GM12878 (cell line): ENCODE results near the gene MAGIX. TPM values are rescaled to one million over a fixed set of nuclear protein-coding genes. Genes with fewer than 3 reads are reported as not detected.

ENCODE experiments used
- CBFB ChIP-seq: IDR thresholded peaks from 2 replicates; pipeline ENCODE4 v1.6.1; 2016; ENCODE audit warnings: antibody characterized with exemption, low read depth
- CHD4 ChIP-seq: fragments of 200-600 bp; sonication (generic); IDR thresholded peaks from 2 replicates; pipeline ENCODE4 v1.6.1; 2016; ENCODE audit warnings: mild to moderate bottlenecking
- CREM ChIP-seq: IDR thresholded peaks from 2 replicates; pipeline ENCODE4 v1.6.1; 2014; ENCODE audit warnings: antibody characterized with exemption, low read depth
- EED ChIP-seq: sonication (generic); IDR thresholded peaks from 2 replicates; pipeline ENCODE4 v1.6.1; 2016; ENCODE audit warnings: antibody characterized with exemption, low read depth
- FOXK2 ChIP-seq: fragments of 450-650 bp; IDR thresholded peaks from 2 replicates; pipeline ENCODE4 v1.6.1; 2017; ENCODE audit warnings: mild to moderate bottlenecking, moderate library complexity
- GABPA ChIP-seq: IDR thresholded peaks from 2 replicates; pipeline ENCODE4 v1.6.1; 2014; ENCODE audit warnings: antibody characterized with exemption, low read depth, mild to moderate bottlenecking, inconsistent platforms
- HDGF ChIP-seq: fragments of 450-650 bp; IDR thresholded peaks from 2 replicates; pipeline ENCODE4 v1.6.1; 2016; ENCODE audit warnings: antibody characterized with exemption
- IKZF1 ChIP-seq: fragments of 450-650 bp; conservative IDR thresholded peaks from 2 replicates; pipeline ENCODE4 v1.6.1; 2017; ENCODE audit warnings: antibody characterized with exemption, mild to moderate bottlenecking
- JUNB ChIP-seq: IDR thresholded peaks from 2 replicates; pipeline ENCODE4 v1.6.1; 2016; ENCODE audit warnings: antibody characterized with exemption, mild to moderate bottlenecking
- KDM1A ChIP-seq: fragments of 200-600 bp; sonication (generic); IDR thresholded peaks from 2 replicates; pipeline ENCODE4 v1.6.1; 2016; ENCODE audit warnings: borderline replicate concordance
- MEF2B ChIP-seq: fragments of 450-650 bp; IDR thresholded peaks from 2 replicates; pipeline ENCODE4 v1.6.1; 2018; ENCODE audit warnings: mild to moderate bottlenecking, moderate library complexity; ENCODE audit not compliant: partially characterized antibody, poor library complexity, severe bottlenecking
- POLR2AphosphoS2 ChIP-seq: IDR thresholded peaks from 2 replicates; pipeline ENCODE4 v1.6.1; 2011; ENCODE audit warnings: low read depth, mild to moderate bottlenecking, low read length, improper control_type of control experiment, moderate library complexity
- SREBF1 ChIP-seq: IDR thresholded peaks from 2 replicates; pipeline ENCODE4 v1.6.1; 2012; ENCODE audit warnings: mild to moderate bottlenecking, low read length
- polyA plus RNA-seq, 11 experiments: library from polyadenylated mRNA; depleted of rRNA in 4 of 11; unstranded in 6 of 11; stranded (reverse) in 5 of 11; fragments of >200 nt; fragmentation: Nextera tagmentation in 4 of 11; fragmentation: Illumina TruSeq in 1 of 11; extraction: Ambion mirVana in 4 of 11; extraction: Trizol in 1 of 11; gene quantifications; 1 replicate in 1 of 11; 2 replicates in 10 of 11; pipeline versions ENCODE4 v1.2.1 to v1.2.3, GENCODE V29; 2011 to 2016; ENCODE audit warnings: inconsistent platforms in 2 of 11, missing spikeins in 2 of 11, low read depth in 1 of 11
- total RNA-seq, 4 experiments: library from RNA; depleted of rRNA in 3 of 4; stranded (reverse); fragments of >200 nt in 3 of 4; fragmentation: Illumina TruSeq in 1 of 4; extraction: Trizol in 1 of 4; gene quantifications; 2 replicates each; pipeline versions ENCODE4 v1.2.1 to v1.2.3, GENCODE V29; 2013 to 2021
- TF ChIP-seq, protein P1 (sequence below): fragments of 450-650 bp; IDR thresholded peaks from 2 replicates; pipeline ENCODE4 v1.6.1; 2017; ENCODE audit warnings: mild to moderate bottlenecking, moderate library complexity
- TF ChIP-seq, protein P2 (sequence below): IDR thresholded peaks from 2 replicates; pipeline ENCODE4 v1.6.1; 2011; ENCODE audit warnings: mild to moderate bottlenecking, low read depth, low read length, moderate library complexity; ENCODE audit not compliant: insufficient replicate concordance
- TF ChIP-seq, protein P3 (sequence below): fragments of 450-650 bp; IDR thresholded peaks from 2 replicates; pipeline ENCODE4 v1.6.1; 2017; ENCODE audit warnings: low read depth, mild to moderate bottlenecking, moderate library complexity
- TF ChIP-seq, protein P4 (sequence below): fragments of 450-650 bp; formaldehyde crosslinking; IDR thresholded peaks from 2 replicates; pipeline ENCODE4 v1.4.0; 2022; ENCODE audit warnings: mild to moderate bottlenecking, moderate library complexity
- TF ChIP-seq, protein P5 (sequence below): IDR thresholded peaks from 2 replicates; pipeline ENCODE4 v1.6.1; 2011; ENCODE audit warnings: low read depth, mild to moderate bottlenecking, low read length, moderate library complexity, borderline replicate concordance; ENCODE audit errors: extremely low read depth

Gene MAGIX
- total and polyA plus RNA-seq, 10 of the 15 experiments (the other 5 are each of a cell fraction or from before 2014, with no cell fraction given): 0.03 to 2.5 (median 0.82) TPM

DNA sequence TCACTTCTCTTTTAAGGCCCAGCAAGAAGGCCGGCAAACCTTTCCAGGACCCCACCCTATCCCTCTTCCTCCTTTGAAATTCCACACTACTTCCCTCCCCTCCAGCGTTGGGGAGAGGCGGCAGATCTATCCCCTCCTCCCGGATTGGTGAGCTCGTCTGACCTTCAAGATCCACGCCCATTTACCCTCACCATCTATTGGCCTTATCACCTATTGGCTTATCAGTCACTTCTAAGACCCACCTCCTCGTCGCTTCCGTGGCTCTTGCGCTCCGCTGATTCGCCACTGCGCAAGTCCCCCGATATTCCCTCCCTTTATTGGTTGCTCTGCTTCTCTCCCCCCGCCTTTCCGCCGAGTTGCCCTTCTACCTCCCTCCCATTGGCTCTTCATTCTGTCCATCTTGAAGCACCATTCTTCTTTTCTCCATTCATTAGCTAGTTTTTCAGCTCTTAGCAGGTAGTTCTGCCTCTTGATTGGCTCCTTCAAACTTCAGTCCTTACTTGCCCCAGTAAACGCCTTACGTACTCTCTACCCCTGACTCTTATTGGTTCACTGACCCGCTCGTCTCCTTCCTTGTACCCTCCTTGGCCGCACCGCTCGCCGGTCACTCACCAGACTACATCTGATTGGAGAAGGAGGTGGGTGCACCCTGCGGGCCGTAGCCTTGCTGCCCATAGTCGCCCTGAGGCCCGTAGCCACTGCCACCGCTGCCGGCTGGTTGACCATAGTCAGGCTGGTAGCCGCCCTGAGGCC is 28.4 kb downstream of the MAGIX start (continued):
- TF ChIP-seq FOXK2: peak; percentile 59
- TF ChIP-seq EED: peak; percentile 68
- no peak for TF ChIP-seq CBFB
- TF ChIP-seq KDM1A: no peak
- no peak for TF ChIP-seq MEF2B
- TF ChIP-seq, protein P1, sequence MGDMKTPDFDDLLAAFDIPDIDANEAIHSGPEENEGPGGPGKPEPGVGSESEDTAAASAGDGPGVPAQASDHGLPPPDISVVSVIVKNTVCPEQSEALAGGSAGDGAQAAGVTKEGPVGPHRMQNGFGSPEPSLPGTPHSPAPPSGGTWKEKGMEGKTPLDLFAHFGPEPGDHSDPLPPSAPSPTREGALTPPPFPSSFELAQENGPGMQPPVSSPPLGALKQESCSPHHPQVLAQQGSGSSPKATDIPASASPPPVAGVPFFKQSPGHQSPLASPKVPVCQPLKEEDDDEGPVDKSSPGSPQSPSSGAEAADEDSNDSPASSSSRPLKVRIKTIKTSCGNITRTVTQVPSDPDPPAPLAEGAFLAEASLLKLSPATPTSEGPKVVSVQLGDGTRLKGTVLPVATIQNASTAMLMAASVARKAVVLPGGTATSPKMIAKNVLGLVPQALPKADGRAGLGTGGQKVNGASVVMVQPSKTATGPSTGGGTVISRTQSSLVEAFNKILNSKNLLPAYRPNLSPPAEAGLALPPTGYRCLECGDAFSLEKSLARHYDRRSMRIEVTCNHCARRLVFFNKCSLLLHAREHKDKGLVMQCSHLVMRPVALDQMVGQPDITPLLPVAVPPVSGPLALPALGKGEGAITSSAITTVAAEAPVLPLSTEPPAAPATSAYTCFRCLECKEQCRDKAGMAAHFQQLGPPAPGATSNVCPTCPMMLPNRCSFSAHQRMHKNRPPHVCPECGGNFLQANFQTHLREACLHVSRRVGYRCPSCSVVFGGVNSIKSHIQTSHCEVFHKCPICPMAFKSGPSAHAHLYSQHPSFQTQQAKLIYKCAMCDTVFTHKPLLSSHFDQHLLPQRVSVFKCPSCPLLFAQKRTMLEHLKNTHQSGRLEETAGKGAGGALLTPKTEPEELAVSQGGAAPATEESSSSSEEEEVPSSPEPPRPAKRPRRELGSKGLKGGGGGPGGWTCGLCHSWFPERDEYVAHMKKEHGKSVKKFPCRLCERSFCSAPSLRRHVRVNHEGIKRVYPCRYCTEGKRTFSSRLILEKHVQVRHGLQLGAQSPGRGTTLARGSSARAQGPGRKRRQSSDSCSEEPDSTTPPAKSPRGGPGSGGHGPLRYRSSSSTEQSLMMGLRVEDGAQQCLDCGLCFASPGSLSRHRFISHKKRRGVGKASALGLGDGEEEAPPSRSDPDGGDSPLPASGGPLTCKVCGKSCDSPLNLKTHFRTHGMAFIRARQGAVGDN: no peak
- TF ChIP-seq CHD4: no peak
- TF ChIP-seq HDGF: peak; percentile 87
- TF ChIP-seq, protein P2, sequence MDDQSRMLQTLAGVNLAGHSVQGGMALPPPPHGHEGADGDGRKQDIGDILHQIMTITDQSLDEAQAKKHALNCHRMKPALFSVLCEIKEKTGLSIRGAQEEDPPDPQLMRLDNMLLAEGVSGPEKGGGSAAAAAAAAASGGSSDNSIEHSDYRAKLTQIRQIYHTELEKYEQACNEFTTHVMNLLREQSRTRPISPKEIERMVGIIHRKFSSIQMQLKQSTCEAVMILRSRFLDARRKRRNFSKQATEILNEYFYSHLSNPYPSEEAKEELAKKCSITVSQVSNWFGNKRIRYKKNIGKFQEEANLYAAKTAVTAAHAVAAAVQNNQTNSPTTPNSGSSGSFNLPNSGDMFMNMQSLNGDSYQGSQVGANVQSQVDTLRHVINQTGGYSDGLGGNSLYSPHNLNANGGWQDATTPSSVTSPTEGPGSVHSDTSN: peak; percentile 92
- peak; percentile 56; the same call in 1 of the 2 replicates for TF ChIP-seq POLR2AphosphoS2
- TF ChIP-seq IKZF1: peak; percentile 86
- TF ChIP-seq, protein P3, sequence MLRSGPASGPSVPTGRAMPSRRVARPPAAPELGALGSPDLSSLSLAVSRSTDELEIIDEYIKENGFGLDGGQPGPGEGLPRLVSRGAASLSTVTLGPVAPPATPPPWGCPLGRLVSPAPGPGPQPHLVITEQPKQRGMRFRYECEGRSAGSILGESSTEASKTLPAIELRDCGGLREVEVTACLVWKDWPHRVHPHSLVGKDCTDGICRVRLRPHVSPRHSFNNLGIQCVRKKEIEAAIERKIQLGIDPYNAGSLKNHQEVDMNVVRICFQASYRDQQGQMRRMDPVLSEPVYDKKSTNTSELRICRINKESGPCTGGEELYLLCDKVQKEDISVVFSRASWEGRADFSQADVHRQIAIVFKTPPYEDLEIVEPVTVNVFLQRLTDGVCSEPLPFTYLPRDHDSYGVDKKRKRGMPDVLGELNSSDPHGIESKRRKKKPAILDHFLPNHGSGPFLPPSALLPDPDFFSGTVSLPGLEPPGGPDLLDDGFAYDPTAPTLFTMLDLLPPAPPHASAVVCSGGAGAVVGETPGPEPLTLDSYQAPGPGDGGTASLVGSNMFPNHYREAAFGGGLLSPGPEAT: peak; percentile 78; the same call in 1 of the 2 replicates
- TF ChIP-seq, protein P4, sequence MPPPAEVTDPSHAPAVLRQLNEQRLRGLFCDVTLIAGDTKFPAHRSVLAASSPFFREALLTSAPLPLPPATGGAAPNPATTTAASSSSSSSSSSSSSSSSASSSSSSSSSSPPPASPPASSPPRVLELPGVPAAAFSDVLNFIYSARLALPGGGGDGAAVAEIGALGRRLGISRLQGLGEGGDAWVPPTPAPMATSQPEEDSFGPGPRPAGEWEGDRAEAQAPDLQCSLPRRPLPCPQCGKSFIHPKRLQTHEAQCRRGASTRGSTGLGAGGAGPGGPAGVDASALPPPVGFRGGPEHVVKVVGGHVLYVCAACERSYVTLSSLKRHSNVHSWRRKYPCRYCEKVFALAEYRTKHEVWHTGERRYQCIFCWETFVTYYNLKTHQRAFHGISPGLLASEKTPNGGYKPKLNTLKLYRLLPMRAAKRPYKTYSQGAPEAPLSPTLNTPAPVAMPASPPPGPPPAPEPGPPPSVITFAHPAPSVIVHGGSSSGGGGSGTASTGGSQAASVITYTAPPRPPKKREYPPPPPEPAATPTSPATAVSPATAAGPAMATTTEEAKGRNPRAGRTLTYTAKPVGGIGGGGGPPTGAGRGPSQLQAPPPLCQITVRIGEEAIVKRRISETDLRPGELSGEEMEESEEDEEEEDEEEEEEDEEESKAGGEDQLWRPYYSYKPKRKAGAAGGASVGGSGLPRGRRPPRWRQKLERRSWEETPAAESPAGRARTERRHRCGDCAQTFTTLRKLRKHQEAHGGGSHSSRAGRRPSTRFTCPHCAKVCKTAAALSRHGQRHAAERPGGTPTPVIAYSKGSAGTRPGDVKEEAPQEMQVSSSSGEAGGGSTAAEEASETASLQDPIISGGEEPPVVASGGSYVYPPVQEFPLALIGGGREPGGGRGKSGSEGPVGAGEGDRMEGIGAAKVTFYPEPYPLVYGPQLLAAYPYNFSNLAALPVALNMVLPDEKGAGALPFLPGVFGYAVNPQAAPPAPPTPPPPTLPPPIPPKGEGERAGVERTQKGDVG (CRISPR knock-in tag): no peak
- TF ChIP-seq JUNB: no peak
- TF ChIP-seq, protein P5, sequence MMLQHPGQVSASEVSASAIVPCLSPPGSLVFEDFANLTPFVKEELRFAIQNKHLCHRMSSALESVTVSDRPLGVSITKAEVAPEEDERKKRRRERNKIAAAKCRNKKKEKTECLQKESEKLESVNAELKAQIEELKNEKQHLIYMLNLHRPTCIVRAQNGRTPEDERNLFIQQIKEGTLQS: no peak
- TF ChIP-seq GABPA: peak; percentile 84
- peak; percentile 57 for TF ChIP-seq CREM
- TF ChIP-seq SREBF1: no peak
